Activated CD4-positive, CD25-positive, alpha-beta regulatory T cell (primary cell): ENCODE data around the gene MRAS.

Experiments used
- DNase-seq, 4 experiments: peaks; one replicate each; lab custom pipeline; 2025; lab: John Stamatoyannopoulos, UW

MRAS gene

DNA sequence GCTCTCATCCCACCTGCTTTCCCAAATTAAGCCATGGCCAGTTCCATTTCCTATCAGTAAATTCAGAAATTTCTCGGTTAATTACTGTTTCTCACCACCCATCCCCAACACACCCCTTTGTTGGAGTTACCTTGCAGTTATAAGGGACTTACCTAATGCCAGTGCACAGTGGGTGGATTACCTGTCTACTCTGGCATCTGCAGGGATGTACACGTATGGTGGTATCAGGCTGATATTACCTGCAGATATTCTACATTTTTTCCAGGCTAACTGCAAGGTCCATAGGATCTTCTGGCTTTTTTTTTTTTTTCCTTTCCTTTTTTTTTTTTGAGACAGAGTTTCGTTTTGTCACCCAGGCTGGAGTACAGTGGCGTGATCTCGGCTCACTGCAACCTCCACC is 7.9 kb upstream of the MRAS start:
- no peak for DNase-seq

DNA sequence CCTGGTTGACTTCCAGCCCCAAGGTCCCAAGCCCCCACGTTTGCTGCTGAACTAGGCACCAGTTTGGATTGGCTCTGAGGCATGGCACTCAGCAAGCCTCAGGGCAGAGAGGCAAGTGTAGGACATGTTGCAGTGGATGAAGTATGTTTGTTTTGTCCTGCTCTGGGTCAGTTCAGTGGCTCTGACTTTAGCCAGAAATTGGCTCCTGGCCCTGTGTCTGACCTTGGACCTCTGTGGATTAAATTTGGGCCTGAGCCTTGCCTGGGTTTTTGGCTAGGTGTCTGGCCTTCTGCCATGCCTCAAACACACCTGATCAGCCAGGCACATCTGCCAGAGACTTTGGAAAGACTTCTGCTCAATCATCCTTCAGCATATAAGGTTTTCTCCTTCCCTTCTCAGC is 3.6 kb upstream of the MRAS start:
- no peak for DNase-seq

DNA sequence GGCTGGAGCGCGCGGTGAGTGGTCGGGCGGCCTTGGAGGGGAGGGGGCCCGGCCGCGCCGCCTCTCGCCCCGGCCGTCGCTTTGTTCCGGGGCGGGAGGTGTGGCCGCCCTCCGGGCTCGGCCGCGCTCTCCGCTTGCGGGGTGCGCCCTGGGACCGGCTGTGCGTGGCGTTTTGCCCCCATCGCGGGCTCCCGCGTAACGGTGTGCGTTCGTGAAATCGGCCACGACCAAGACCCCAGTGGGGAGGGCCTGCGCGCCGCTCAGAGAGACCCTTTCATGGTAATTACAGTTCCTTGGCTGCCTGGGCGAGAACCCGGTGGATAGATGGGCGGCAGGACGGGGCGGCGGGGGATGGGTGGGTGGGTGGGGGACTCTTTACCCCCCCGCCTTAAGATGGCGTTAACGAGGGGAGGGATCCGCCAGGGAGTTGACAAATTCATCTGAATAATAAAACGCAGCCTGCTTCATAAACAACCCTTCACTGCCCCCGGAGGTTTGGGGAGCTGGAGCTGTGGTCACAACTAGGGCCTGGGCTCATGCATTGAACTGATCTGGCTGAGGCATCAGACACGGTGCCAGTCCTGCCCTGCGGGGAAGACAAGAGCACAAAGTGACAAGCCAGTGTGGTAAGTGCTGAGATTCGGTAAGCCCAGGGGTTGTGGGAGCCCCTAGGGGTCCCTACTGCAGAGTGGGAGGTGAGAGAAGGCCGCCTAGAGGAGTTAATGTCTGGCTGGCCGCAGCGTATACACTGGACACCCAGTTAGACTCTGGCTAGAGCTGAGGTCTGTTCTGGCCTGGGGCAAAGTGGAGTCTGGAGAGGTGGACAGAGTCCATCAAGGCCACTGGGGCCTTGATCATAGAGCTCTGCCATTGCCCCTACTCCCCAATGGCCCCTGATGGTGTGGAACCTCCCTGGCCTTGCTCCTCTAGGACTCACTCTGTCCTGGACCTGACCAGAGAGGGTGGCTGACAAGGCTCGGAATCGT is 668 bp downstream of the MRAS start:
- DNase-seq = no peak

DNA sequence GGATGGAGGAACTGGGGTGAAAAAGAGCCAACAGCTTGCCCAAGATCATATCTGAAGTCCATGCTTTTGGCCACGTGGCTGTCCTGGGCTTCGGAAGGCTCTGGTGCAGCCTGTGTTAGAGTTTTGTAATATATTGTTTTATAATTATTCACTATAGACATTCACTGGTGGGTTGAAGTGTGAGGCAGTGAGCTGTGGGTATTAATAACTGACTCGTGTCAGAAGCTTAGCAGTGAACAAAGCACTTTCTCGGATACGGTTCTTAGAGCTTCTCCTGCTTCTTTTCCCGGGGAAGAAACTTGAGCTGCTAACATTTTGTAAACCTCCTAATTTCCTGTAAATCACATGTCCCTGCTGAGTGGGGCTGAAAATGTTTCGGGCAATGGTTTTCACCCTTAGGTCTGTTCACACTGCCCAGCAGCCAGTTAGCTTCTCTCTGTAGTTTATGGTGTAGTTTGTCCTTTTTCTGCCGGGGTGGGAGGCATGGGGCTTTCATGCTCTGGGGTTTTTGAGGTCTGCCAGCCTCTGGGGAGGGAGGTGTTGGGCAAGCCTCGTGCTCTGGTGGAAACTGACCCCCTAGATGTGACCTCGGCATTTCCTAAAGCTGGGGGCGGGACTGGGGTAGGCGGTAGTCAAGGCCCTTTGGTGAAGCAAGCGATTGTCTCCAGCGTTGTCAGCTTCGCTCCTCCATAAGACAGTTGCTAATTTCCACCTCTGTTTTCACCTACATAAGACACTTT is 1.7 kb downstream of the MRAS start:
- no peak for DNase-seq

DNA sequence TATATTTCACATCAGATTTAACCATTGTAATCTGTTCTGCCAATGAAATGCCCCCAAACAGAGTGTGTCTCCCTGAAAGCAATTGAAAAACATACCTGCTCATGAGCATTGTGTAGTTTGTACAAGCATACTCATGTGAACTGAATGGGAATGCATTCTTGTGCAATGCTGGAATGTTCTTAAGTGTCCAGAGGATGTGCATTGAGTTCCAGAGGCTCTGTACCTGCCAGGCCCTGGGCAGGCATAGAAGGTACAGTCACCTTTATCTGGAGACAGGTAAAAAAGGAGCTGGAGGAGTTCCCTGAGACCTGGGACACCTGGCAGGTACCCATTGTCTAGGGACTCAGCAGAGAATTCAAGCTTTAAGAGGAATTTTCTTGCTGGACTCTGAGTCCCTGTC is 2.8 kb downstream of the MRAS start:
- no peak for DNase-seq

DNA sequence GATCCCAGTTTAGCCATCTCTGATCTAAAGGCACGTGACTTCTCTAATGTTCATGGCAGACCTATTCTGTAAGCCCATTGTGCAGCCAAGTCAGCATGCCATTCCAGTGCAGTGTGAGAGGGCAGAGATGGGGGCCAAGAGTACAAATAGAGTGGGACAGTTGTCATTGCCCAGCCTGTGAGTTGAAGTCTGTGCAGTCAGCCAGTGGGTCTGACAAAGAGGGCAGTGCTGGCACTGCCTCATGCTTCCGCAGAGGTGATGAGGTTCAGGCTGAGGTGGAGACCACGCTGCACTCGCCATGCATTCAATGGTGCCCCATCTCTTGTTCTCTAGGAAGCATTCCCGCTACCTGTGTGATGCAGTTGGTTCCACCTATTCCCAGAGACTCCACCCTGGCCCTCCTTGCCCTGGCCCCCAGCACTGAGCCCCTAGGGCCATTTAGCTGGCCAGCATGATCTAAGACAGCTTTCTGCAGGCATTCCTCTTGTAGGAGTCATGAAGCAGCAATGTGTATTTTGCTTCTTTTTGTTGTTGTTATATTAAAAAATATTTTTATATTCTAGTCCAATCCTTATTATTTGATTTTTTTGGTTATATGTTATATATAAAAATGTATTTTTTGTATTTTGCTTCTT is 3.7 kb downstream of the MRAS start:
- no peak for DNase-seq

DNA sequence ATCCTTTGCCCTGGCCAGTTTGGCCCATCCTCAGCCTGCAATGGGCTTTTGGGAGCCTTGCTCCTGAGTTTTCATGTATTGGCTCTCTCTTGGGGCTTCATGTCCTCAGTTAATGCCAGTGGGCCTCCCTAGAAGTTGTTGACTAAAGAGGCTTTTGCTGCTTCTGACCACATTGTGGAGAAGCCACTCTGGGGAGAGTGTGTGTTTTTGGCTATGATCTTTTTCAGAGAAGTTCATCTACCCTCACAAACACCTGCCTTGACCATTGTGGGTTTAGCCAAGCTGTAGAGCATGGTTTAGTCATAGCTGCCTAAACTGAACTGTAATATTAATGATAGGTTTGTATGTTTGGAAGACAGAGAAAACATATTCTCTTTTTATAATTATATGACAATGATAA is 6.0 kb downstream of the MRAS start:
- DNase-seq = no peak

DNA sequence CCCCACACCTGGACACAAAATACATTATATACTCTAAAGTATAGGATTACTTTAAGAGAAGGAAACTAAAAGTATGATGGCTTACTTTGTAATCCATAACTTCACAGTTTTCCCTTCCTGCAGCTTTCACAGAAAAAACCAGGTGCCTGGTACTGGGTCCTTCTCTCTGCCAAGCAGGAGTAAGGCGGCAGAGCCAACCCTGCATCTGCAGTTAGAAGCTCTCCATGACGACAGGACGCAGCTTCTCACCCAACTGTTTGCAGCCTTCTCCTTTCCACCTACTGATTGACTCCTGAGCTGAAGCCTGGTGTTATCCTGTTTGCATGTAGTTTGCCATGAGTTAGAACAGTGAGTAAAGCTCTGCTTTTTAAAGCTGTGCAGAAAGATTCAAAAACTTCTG is 6.7 kb downstream of the MRAS start:
- no peak for DNase-seq

DNA sequence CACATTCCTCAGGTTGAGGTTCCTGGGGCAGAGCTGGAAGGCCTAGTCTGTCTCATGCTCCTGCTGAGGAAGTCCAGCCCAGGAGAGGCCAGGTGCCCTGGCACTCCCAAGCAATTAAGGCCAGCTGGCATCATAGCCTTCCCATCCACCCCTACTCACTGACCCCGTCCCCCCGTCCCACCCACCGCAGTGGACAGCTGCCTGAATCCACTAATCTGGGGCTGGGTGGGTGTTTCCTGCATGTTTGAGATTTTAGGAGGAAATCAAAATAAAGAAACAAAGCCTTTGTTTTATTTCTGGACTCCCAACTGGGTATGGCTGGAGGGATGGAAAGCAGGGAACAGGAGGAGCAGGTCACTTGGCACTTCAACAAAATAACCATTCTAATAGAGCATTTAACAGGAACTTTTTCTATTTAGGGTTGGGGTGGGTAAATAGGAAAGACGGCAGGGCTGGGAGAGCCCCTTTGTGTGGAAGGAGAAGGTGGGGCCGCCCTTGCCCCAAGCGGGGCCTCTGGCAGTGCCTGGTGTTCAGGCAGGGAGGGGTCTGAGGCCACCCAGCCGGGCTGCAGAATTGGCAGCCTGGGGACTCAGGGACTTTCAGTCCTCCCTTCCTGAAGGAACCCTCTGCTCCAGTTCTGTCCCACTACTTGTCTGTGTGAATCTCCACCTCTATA is 8.5 kb downstream of the MRAS start:
- no peak for DNase-seq

DNA sequence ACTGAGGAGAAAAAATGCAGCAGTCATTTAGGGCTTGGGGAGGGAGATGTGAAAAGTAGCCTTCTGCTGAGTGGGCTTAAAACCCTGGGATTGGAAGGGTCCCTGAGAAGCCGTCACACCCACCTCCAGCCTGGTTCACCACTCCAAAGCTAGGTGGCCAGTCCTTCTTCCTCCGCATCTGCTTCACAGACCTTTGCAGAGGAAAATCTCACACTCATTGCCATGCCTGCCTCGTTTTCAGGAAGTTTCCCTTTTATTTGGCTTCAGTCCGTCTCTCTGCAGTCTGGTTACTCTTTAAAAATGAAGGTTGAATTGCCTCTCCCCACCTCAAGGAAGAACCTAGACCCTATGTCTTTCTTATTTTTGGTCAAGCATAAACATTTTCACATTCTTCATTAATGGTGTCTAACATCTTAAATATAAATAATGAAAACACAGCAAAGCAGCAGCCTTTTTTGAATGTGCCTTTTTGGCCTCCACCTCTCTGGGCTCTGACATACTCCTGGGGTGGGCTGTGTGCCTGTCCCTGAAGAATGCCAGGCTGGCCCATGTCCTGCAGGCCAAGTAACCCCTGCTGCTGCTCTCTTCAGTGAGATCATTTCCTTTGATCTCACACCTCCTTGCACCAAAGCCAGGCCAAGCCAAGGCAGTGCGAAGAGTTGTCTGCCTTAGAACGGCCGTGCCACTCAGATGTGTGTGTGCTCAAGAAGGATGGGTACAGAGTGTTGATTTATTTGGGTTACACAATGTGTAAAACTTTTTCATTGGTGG is 11.0 kb downstream of the MRAS start:
- DNase-seq = no peak

DNA sequence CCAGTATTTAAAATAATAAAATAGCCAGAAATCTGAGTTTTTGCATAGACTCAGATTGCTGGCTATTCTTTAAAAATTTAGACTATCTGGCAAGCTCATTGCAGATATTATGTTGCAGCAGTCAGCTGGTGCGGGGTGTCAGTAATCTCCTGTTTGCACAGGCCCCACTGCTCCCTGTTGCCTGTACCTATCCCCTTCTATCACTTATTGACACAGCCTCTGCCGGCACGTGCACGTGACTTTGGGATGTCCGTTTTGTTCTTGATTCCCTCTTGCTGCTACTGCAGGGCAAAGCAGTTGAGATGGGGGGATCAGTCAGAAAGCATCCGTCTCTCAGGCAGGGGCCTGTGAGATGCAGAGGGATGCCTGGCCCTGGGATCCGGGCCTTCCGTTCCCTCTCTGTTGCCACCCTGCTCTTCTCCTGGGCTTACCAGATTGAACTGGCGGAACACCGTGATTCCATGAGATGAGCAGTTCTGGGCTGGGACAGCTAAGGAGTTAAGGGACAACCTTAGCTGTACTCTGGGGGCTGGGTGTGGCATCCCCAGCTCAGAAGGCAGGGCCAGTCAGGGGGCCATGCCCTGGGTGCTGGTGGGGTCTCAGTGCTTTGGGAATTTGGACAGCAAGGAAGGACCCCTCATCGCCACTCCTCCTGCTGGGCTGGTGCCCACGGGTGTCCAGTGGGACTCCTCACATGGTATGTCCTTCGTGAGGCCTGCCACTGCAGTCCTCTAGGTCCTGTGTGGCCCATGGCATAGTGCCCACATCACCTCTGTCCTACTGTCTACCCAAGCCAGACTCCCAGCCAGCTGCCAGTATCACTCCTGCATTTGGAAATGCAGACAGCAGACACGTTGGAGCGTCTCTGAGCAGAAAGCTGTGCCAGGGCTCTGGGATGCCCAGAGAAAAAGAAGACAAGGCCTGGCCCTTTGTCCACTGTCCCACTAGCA is 11.8 kb downstream of the MRAS start:
- no peak for DNase-seq

DNA sequence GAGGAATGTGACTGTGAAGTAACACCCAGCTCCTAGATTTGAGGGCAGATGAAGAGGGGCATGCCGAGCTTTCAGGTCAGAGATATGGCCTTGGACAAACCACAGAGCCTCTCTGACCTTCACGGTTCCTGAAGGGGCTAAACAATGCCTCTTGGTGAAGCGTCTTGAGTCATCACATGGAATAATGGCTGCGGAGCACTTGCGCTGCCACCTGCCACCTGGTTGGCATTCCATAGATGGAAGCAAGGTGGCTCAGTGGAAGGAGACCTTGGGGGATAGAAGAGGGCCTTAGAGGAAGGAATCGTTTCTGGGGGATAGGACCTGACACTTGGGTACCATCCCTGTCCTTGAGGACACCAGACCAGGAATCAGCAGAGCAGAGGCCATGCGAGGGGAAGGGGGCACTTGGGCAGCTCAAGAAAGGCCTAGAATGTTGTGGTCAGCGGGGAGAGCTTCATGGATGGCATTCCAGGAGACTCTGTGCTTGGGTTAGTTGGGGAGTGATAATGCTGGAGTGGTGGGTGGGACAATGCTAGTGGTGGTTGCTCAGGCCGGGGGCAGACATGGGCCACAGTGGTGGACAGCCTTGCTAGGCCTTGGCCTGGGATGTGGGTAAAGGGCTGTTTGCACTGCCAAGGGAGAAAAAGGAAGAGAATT is 12.6 kb downstream of the MRAS start:
- DNase-seq = no peak

DNA sequence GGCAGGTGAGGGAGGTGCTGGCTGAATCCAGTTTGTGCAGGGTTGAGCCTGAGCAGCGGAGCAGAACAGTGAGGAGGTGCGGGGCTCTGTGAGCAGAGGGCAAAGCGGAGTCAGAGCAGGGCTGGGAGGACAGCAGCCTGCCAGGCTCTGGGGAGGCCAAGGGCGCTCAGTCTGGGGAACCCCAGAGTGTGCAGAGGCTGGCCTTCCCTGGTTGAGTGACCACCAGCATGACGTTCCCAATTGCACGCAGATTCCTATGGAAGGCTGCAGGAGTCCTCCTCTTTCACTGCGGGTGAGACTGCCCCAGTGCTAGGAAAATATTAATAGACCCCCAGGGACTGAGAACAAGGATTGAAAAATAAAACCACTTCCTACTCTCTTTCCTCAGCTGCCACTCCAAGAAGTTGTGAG is 13.2 kb downstream of the MRAS start:
- no peak for DNase-seq

DNA sequence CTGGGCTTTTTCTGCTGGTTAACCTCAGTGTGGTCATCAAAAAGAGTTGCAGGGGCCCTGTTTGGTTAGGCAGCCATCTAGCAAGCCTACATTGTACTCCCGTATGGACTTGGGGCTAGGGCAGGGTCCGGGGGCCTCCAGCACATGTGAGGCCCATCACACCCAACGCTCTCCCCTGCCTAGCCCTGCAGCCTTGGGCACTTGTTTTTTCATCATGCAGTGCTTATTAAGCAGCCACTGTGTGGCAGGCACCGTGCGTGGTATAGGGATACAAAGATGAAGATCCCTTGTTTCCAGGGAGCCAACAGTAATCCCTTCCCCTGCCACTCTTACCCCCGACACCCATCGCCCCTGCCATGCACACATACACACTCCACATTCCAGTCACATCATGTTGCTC is 14.2 kb downstream of the MRAS start:
- no peak for DNase-seq

DNA sequence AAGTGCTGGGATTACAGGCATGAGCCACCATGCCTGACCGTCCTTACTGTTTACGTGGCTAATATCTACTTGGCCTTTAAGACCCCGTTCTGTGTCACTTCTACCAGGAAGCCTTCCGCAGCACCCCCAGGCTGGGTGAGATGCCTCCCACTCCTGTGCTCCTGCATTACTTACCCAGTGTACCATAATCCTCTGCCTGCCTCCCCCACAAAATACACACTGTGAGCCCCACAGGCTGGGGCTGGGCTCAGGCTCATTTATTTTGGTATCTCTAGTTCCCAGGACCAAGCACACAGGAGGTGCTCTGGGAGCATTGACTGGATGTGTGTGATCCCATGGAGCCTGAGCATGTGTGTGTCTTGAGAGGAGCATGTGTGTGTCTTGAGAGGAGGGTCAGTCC is 14.9 kb downstream of the MRAS start:
- DNase-seq = no peak

DNA sequence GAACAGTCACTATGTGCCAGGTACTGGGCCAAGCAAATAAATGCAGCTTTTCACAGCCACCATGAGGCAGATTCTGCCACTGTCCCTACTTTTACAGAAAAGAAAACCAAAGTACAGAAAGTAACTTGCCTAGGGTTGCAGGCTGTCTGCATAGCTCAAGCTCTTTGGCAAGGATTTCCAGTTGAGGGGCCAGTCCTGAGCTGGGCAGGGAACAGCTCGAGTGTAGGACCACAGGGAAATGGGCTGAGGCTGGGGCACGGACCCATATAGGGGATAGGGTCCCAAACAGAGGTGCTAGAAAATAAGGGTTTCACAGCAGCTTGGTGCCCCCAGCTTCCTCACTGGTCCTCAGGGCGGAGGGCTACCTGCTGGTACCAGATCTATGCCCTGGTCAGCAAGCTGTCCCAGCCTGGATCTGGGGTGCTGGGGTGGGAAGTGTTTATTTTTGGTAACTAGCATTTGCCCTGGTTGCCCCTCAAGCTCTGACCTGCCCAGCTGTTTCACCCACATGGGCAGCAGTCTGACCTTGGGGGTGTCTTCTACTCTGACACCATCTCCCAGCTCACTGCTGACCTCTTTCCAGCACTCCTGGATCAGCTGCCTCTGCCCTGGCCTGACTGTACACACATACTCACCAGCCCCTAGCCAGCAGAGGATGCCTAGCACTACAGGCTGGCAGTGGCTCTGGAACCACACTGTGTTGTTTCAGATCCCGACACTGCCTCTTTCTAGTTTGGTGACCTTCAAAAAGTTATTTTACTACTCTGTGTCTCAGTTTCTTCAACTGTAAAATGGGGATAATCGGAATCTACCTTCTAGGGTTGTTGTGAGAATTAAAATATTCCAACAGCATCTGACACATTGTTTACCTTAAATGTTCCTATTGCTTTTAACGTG is 16.2 kb downstream of the MRAS start:
- DNase-seq = no peak

DNA sequence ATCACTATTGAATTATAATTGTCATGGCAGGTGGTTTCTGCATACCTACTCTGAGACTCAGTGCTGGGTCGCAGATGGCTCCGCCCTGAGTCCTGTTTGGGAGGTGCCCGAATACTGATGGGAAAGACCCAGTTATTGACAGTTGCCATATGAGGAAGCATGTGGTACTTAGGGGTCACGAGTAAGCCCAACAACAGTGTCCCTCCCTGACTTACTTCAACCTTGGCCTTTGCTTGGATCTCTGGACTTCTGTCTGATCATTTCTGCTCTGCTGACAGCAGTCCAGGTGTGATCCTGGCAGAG is 16.8 kb downstream of the MRAS start:
- no peak for DNase-seq

DNA sequence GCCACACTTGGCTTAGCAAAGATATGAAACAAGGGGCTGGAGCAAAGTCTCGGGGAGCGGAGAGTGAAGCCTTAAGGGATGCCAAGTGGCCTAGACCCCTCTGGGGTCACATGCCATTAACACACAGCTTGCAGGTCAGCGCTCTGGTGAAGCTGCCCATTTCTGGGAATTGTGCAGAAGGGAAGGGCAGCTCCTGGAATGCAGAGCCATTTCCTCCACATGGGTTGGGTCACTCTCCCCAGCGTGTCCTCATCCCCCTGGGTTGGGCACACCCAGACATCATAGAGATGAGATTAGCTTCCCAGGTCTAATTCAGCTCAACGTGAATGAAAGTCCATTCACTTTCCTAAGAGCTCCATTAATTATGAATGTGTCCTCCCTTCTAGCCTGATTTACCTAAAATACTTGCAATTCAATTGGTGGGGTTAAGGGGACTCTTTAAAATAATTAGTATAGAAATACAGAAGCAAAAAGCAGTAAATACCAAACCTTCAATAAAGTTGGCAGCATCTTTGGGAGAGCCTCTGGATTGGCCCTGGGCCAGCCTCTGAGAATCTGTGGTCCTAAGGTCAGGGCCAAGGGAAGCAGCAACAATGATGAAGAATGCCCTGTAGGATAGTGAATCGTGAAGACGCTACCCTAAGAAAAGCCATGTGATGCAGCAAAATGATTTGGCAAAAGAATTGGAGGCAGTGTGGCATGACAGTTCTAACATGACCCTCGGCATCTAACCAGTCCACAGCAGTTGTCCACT is 17.8 kb downstream of the MRAS start:
- no peak for DNase-seq
